Cardiac fibroblast (primary cell): Measurements from ENCODE around the gene KLHDC7B.

Source experiments
- DNase-seq, 2 donors: peaks; one replicate each; pipeline versions ENCODE4 v3.0.0 to v3.0.0-alpha.2; 2010; ENCODE audit warnings: low read depth in 2 of 2
- H3K4me3 ChIP-seq, 2 donors: replicated peaks in 1 of 2; 1 replicate in 1 of 2; 2 replicates in 1 of 2; pipeline ENCODE4 v1.5.1; 2011; ENCODE audit warnings: low read depth in 2 of 2, low read length in 2 of 2, mild to moderate bottlenecking in 2 of 2, moderate library complexity in 1 of 2
- CTCF ChIP-seq: IDR thresholded peaks from one replicate; pipeline ENCODE4 v1.5.1; 2011; ENCODE audit warnings: low read depth, mild to moderate bottlenecking, low read length, inconsistent platforms

The KLHDC7B gene

DNA sequence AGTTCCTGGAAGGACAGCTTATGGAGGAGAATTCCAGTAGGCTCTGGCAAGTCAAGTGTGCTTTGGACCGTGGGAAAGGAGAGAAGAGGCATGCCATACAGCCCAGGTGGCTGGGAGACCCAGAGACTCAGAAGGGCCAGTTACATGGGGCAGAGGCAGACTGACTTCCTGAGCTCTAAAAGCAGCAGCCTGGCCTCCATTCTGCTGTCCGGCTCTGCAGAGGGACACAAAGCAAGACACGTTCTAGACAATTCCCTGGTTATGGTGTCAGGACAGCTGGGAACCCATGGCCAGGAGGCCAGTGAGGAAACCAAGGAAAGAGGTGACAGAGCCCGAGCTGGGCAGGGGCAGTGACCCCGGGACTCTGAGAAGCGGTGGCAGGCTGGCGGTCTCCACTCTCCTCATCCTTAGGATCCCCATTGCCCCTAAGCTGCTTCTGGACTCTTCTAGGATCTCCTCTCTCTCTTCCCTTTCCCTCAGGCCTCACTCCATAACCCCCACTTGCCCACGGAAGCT is 29.8 kb downstream of the KLHDC7B start:
- no peak overlapping the region for H3K4me3 ChIP-seq
- no peak for TF ChIP-seq CTCF
- DNase-seq, result no peak

DNA sequence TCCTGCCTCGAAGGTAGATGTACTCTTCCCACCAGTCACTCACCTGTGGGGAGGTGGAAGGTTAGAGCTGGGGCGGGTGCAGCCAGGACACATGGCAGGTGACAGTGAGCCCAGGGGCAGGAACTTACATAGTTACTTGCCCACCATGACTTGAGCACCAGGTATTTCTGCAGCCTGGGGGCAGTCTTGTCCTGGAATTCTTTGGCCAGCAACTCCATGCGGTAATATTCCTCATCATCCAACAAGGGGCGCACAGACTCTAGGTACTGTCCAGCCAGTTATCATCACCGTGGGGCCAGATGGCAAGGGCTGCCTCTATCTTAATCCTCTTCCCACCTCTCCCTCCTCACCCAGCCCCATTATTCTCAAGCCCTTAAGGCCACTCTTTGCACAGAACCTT is 30.4 kb downstream of the KLHDC7B start:
- DNase-seq, result peak; percentile 48 to 63
- TF ChIP-seq CTCF, result peak; percentile 15
- no peak overlapping the region for H3K4me3 ChIP-seq

DNA sequence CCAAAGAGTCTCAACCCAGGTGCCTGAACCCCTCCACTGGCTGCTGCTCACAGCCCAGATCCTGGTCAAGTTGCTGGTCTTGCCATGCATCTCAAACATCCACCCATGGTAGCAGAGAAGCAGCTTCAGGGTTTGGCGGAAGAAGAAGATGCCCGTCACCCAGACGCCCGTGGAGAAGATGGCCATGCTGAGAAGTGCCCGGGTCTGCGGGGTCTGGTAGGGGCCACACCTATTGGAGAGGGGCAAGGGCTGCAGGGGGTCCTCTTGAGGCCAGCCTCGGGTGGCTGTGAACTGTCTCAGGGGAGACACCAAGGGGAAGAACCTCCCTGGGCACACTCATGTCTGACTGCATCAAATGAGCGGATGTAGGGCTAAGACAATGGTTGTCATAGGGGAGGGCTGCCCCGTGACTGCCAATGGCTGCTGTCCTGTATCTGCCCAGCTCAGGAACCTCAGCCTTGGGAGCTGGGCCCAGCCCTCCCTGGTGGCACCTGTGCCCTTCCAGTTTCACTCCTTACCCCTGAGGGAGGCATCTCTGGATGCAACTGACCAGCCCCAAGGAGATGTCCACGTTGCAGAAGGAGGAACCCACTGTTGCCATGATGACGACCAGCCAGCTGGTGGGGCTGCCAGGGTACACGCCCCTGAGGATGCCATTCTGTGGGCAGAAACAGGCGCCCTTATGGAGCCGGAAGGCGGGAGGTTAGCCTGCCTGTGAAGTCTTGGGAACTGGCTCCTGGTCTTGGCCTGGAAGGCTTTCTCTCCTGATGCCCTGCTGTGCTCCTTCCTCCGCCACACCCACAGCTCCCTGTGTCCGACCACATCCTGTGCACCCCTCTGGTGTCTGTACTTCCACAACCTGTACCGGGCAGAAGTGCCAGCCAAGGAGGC is 31.4 kb downstream of the KLHDC7B start:
- TF ChIP-seq CTCF, result no peak
- no peak for DNase-seq
- no peak overlapping the region for H3K4me3 ChIP-seq

- no peak for DNase-seq
- TF ChIP-seq CTCF, result no peak
- no peak overlapping the region for H3K4me3 ChIP-seq
These were observed 31.9 kb downstream of the KLHDC7B start for GRCh38 chr22:50577697-50577986.

- no peak for TF ChIP-seq CTCF
- DNase-seq, result peak; percentile 5 to 35
- H3K4me3 ChIP-seq, result no peak within 1 kb of the TSS
These were observed 32.5 kb downstream of the KLHDC7B start, which contains the start of gene CPT1B for GRCh38 chr22:50577987-50578775. Gene CPT1B (minus strand): TSS chr22:50578427. CDS start chr22:50577915, 512 bp downstream.

GRCh38 chr22:50578776-50579310 is 33.1 kb downstream of the KLHDC7B start:
- no peak for DNase-seq
- TF ChIP-seq CTCF, result no peak
- H3K4me3 ChIP-seq, result no peak overlapping the region
